Measurements from ENCODE around the gene BAIAP2.

DNA sequence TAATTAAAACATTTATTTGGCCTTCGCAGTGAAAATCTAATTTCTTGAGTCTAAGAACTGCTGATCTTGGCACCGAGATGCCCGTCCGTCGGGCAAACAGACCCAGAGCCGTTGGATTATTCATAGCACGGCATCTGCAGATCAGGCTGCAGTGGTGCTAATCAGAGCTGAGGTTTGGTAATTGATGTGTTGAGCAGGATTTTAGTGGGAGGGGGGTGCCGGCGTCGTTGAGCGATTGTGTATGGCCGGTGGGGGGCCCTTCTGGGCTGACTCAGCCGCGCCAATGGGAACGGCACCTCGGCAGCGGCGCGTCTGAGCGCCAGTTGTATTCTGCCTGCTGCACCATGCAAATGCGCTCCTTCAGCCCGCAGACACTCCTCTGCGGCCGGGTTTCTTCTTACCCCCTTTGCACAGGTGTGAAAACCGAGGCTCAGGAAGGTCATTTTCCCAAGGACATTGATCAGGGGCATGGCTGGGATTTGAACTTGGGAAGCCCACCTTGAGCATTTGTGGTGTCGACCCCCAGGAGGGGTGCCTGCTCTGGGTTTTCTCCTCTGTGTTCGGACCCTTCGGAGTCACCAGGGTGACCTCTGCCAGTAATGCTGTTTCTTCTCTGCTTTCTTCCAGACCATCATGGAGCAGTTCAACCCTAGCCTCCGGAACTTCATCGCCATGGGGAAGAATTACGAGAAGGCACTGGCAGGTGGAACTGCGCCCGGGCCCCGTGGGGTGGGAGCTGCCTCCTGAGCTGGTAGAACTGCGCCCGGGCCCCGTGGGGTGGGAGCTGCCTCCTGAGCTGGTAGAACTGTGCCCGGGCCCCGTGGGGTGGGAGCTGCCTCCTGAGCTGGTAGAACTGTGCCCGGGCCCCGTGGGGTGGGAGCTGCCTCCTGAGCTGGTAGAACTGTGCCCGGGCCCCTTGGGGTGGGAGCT lies 18.4 kb downstream of the BAIAP2 start:
- TF ChIP-seq, protein P1, sequence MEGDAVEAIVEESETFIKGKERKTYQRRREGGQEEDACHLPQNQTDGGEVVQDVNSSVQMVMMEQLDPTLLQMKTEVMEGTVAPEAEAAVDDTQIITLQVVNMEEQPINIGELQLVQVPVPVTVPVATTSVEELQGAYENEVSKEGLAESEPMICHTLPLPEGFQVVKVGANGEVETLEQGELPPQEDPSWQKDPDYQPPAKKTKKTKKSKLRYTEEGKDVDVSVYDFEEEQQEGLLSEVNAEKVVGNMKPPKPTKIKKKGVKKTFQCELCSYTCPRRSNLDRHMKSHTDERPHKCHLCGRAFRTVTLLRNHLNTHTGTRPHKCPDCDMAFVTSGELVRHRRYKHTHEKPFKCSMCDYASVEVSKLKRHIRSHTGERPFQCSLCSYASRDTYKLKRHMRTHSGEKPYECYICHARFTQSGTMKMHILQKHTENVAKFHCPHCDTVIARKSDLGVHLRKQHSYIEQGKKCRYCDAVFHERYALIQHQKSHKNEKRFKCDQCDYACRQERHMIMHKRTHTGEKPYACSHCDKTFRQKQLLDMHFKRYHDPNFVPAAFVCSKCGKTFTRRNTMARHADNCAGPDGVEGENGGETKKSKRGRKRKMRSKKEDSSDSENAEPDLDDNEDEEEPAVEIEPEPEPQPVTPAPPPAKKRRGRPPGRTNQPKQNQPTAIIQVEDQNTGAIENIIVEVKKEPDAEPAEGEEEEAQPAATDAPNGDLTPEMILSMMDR (IDR thresholded peaks at IDR 0.05 in 8 of 11, conservative IDR thresholded peaks at IDR 0.05 in 3 of 11), result no peak
- TF ChIP-seq POLR2A (IDR thresholded peaks at IDR 0.05), result no peak
